Activated CD4-positive, alpha-beta T cell treated with anti-CD3 and anti-CD28 coated beads, Interleukin-2, Interleukin-4, amounts not matched to agents 100 ng/mL and 50 ng/mL, durations not matched to agents 16 hours and 8 hours (primary cell): ENCODE results near the gene NKAIN2.

Experiments
- DNase-seq: peaks from one replicate; pipeline ENCODE4 v3.0.0-alpha.2; 2020; ENCODE audit warnings: low spot score

Gene NKAIN2

DNA sequence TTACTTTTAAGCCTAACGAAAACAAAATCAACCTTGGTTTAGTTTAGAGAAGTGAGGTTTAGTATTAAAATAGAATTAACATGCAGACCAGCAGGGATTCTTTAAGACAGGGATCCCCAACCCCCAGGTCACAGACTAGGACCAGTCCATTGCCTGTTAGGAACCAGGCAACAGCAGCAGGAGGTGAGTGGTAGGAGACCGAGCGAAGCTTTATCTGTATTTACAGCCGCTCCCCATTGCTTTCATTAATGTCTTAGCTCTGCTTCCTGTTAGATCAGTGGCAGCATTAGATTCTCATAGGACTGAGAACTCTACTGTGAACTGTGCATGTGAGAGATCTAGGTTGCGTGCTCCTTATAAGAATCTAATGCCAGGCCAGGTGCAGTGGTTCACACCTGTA lies 225.9 kb downstream of the NKAIN2 start:
- DNase-seq = no peak

DNA sequence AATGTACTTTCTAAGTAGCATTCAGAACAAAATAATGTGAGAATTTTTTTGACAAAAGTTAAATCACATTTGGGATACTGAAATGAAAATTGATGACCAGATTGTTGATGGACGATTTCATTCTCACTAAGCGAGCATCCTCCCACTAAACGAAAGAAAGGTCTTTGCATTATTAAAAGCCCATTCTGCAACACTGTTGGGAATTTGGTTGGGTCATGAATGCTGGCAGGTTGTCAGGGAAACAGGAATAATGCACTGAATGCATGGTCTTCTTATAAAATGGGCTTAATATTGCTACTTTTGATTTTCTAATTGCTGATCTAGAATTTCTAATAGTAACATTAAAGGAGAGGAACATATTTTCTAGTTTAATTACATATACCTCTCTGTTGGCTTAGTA lies 229.8 kb downstream of the NKAIN2 start:
- no peak for DNase-seq

DNA sequence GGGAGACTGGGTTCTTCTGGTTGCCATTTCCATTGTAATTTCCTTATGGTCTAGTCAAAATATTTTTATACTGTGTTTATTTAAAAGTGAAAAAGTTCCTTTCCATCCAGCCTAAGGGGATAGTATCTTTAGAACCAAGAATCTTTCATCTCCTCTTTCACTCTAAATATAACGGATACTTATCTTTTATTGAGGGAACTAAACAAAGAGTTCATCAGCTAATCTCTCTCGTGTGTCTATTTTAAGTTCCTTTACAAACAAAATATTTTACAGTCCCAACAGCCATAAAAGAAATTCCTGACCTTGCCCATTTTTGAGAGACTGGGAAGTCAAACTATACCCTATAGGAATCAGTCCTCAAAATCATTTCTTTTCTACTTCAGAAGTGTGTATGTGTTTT lies 232.7 kb downstream of the NKAIN2 start:
- DNase-seq = no peak

DNA sequence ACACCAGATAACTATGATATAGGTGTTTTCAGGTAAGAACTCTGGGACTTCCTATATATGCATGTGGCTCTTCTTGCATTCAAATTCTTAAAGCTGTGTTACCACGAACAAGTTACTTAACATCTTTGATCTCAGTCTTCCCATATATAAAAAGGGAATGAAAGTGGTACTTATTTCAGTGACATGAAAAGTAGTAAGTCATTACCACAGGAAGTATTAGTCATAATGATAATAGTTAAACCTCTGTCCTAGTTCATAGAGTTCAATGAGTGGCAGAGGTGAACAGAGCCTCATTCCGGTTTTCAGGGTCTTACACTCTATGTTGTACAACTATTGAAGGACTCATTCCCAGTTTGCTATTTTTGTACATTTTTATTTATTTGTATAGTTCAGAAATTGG lies 237.0 kb downstream of the NKAIN2 start:
- no peak for DNase-seq

DNA sequence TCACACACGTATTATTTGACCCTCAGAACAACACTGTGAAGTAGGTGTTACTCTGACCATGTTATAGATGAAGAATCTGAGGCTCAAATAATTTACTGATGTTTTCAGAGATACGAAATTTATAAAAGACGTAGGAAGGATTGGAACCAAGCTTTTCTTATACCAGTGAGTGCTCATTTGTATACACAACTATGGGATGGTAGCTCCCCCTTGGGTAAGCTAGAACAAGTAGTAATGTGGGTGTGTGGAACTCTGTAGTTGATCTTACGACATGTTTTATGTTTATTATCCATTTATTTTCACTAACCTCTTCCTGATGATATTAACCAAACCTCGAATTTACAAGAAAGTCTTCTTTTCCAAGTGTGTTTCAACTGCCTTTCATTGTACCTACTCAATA lies 248.5 kb downstream of the NKAIN2 start:
- no peak for DNase-seq

DNA sequence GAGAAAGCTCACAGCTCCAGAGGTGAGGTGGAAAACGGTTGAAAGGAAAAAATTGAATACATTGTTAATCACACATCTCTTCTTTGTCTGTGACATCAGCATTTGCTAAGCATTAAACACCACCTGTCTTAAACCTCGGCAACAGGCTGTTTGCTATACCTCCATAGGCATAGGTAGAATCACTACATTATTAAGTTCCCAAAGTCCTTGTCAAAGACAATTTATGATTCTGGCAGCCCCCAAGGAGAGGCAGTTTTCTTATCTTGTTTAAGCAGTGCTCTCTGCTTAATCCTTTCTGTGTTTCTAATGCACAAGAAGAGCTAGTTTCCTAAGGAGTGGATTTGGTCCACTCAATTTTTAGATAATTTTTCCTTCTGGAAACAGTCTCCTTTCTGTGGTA lies 249.7 kb downstream of the NKAIN2 start:
- no peak for DNase-seq

DNA sequence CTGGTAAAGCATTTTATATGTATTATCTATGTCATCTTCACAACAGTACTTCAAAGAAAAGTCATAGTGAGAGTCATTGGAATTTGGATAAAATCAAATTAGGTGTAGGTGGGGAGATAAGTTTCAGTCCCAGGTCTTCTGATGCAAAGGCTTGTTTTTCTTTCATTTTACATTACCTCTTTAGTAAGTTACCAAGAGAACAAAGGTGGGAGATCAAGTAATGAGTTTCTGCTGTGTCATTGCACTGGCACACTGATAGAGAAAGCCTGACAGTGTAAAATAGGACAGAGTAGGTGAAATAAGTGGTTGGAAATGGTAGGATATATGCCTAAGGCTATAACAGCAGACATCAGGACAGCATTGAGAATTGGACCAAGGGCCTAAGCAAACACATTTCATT lies 250.4 kb downstream of the NKAIN2 start:
- no peak for DNase-seq

DNA sequence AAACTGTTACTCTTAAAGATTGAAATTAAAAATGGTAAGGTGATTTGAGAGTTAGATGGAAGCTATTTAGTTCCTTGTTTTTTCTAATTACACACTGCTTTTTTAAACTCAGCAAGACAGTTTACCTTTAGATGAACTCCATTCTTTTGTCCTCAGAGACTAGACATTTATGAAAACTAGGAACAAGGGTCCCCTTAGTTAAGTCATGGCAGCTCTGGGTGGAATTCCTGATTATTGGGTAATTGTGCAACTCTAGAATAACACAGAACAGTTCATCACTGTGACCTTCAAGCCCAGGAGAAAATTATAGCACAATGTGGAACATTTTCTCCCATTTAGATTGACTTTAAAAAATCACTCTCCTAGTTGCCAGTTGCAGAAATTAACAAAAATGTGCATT lies 251.7 kb downstream of the NKAIN2 start:
- no peak for DNase-seq

DNA sequence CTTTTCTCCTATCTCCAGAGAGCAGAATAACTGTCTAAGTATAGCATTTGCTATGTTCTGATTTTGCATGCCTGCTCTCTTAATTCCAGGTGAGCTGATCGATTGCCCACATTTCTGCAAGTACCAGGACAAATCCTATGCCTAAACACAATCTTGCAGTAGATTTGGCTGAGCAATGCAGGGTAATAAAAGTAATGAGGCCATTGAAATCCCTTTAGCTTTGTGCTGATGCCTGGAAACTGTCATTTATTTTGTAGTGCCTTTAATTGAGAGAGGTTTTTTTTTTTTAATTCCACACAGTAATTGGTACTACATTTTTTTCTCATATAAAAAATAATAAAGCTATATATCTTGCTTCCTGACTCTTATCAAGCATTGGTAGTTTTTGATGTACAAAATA lies 252.3 kb downstream of the NKAIN2 start:
- no peak for DNase-seq

DNA sequence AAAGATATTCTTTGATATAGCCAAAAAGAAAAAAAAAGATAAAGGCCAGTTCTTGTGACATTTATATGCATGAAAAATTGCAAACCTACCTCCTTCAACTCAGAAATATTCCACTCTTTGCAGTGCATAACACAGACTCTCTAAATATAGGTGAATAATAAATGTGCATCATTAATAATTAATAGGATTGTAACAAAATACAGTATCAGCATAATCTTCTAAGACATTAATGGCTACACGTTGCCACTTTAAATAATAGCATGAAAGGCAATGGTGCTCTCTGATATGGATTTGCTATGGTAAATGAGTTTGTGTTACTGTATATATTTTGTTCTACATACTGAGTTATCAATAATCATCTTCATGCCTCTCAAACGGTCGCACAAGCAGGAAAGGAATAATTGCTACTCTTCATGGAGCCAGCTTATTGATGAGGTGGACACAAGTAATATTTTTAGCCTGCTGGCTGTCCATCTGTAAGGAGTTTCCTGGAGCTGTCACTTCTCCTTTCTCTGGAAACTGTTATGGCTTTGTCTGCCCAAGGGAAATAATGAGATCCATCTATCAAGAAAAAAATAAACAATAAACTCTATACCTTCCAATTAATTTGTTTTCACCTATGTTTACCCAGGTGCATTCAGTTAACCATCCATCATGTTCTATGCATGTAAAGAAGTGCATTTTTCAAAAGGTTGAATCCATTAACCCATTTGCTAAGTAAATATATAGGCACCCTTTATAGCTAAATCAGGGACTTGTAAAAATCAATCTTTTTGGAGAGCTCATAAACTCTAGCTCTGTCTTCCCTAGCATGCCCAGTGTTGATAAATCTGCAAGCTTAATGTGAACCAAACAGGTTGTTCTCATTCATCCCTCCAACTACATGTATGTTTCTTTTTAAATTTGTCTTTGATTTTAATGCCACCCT lies 253.0 kb downstream of the NKAIN2 start:
- DNase-seq = no peak

DNA sequence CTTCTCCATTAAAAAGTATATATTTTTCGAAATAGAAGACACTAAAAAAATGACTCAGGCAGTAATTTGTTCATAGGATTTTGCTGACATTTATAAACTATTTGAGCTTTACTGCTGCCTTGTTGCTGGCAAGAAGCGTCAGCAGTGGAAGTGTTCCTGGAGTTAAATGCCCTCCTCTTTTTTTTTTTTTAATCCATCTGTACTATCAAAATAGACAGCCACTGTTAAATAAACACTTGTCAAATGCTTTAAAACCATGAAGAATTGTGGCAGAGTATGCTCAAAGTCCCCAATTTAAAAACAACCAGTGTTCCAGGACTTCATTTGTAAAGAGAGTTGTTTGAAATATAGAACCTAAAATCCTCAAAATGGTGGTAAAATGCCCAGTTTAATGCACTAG lies 253.8 kb downstream of the NKAIN2 start:
- no peak for DNase-seq

DNA sequence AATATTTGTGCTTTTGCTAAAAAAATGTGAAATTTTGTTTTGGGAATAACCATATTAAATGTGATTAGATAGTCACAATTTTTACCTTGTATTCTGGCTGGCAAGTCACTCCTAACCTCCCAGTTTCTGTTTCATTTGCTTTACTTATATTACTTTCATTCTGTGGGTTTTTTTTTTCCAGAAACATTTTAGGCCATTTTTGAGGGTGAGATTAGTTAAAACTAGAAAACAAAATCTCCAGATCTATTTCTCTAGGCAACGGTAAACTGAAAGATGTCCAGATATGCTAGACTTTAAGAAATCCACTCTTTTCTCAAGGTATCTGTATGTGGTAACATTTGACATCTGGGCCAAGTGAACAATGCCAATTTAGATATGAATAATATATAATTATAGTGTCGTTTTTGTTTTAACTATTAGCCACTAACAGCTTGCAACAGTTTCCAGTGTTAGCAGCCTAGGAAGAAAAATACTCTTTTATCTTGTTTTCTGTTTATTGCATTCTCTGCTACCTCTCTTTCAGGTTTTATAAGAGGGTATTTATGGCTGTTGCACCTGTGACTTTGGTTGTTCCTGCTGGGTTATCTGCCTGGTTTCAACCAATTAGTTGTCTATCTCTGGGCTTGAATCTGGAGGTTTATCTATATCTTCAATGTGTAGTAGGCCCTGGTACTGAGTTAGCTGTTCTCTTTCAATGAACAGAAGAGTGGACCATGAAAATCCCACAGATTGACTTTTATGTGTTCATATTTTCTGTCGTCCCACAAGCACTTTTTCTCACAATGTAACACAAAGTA lies 260.9 kb downstream of the NKAIN2 start:
- no peak for DNase-seq

DNA sequence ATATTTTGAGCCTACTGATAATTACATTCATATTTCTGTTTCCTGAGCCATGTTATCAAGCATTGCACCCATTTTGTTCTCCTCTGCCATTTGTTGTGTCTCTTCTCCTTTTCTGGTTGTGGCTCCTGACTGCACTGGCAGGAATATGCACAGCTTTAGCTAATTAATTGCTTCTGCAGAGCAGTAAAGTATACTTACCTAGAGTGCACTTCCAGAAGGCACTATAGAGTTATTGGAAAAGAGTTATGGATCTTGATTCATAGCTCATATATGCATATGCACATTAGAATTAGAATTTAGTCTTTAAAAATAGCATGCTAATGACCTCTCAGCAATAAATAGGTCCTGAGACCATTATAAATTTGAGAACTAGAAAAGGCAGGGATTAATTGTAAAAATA lies 262.6 kb downstream of the NKAIN2 start:
- no peak for DNase-seq

DNA sequence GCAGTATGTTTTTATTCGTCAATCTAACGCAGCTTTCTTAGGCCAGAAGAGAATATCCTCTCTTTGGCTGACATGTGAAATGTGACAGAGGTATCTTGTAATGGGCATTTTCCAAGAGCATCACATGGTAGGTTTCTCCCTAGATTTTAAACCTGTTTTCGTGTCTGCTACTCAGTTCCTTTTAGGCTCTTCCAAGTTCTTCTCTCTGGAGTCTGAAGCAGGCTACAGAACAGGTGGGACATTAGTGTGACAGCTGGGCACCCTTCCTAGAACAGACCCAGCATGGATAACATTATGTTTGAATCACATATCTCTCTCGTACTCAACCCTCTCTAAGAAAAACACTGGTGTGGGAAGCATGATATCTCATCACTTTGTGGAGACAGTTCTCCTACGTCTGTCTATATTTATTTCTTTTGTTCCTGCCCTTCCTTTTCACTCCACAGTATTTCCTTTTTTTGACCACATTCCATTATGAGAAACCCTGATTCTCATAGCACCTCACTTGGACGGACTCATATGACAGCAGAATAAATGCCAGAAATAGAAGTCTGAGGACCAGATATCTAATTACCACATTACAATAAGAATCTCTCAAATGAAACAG lies 263.4 kb downstream of the NKAIN2 start:
- no peak for DNase-seq

DNA sequence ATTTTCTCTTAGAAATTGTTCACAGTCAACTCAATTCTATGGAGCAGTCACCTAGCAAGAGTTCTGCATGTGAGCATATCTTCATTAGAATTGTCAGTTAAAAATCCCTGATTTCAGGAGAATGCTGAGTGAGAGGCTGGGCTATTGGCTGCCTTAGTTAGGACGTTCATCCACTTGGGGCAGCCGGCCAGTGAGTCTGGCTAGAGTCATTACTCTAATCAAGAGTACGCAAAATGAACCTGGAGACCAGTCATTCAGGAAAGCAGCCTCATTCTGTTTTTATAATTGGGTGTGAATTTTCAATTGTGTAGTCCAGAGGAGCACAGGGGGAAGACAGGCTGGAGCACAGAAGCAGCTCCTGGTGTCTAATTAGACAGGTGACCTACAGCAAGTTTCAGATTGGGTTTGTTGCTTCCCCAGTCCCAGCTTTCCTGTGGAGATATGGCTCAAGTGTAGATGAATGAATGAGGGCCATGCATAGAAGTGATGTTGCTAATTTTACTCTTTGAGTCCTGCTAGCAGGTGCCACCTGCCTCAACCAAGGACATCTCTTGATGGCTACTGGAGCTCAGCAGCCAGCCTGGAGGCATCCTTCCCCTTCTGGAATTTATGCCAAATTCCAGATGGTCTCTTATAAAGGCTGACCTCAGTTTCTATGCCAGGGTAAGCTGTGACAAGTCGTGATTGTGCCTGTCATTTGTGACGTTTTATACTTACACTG lies 265.7 kb downstream of the NKAIN2 start:
- no peak for DNase-seq

DNA sequence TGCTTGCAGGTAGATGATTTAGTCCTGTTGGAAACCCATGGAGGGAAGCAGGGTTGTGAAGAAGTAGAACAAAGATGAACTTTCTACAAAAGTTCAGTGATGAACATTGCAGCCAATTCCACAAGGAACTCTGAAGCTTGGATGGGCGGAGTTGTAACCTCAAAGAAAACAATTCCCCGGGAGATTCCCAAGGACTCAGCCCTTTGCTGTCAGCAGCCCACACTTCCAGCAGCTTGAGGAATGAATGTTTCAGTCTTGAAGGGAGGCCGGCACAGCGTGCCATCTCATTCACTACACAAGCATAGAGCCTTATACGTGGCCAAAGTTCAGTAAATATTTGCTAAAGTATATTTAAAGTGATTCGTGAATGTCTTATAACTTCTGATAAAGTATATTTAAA lies 269.4 kb downstream of the NKAIN2 start:
- DNase-seq = no peak

DNA sequence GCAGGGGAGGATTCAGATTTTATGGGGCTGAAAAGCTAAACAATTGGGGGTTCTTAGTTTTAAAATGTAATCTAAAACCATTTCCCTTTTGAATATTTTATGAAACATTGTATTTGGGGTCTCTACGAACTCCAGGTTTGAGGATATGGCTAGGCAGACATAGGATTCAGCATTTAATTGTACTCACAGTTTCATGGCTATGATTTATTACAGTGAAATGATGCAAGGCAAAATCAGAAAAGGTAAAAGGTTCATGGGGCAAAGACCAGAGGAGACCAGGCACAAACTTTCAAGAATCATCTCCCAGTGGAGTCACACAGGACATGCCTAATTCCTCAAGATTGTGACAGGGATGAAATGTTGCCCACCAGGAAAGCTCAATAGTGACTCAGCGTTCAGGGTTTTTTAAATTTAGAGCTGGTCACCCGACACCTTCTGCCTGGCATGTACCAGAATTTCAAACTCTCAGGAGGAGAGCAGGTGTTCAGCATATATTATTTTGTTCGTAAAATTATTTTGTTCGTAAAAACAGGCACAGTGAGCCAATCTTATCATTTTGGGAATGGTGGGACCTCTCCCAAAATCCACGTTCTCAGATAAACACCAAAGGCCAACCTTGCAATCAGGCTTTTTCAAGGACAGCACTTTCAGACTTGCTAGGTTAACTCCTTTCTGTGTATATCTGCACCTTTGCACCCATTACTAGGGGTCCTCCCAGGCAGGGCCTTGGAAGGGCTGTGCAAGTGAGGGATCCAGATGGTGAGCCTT lies 270.3 kb downstream of the NKAIN2 start:
- DNase-seq = no peak

DNA sequence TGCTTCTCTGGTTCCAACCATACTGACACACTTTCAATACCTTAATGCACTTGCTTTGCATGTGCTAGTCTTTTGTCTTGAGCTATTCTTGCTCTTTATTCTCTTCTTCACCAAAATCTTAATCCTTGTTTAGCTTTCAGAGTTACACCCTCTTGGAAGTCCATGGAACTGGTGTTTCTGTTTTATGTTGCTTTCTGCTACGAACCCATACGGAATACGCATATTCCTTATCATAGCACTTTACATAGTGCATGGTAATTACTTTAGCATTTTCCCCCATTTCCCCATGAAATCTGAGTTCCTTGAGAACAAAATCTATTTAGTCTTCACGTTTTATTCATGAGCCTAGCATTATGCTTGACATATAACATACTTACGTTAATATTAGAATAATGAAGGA lies 270.9 kb downstream of the NKAIN2 start:
- no peak for DNase-seq

DNA sequence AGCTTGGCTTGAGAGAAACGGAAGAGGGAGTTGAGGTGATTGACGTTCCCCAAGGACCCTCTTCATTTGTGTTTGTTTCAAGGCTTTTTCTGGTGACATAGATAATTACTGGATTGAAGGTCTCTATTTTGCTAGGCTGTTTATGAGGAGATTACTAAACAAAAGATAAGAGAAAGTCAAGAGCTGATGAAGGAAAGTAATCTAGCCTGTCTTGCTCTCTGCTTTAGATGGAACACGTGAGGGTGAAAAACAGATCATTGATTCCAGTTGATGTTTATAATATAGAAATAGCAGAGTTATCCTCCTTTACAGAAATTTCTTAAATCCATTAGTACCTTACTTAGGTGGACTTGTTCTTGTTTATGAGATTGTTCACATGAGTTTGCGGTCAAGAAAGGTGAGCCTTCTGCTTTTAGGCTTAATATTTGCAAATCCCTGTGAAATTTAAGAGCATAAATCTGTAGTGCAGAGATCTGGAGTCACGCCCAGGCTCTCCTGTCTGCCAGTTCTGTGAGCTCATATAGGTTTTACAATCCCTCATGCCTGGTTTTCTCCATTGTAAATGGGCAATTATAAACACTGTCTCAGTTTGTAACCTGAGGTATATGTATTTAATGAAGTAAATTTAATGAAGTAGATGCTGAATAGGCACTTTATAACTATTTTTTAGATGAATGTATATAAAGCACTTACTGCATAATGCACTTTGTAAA lies 272.8 kb downstream of the NKAIN2 start:
- DNase-seq = no peak

DNA sequence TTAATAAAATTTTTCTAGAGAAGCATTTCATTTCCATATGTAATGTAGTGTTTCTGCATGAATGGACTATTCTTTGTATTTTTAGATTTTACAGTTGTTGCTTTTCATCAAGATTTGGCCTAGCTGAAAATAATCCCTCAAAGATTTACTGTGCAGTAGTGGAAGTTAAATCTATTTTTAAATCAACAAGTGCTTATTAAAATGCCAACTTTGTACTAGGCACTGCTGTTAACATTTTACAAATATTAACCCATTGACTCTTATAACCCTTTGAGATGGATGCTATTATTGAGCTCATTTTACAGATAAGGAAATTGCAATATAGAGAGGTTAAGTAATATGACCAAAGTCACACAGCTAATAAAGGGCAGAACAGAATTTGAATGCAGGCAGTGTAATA lies 274.5 kb downstream of the NKAIN2 start:
- no peak for DNase-seq

DNA sequence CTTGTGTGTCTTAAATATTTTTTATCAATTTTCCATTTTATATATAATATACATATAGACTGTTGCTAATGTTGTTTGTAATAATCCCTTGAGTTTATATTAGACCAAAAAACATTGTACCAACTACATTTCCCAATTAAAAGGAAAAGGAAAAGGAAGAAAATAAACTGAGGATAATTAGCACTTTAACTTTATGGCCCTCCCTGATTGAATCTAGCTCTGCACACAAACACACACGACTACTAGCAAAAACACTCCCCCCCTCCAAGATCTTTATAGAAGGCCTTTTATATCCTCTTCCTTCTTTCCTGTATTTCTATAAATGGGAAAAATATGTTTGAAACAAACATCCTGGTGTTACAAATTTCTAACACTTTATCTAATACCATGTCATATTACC lies 276.8 kb downstream of the NKAIN2 start:
- DNase-seq = no peak
